Fibroblast of lung (primary cell): ENCODE data around the gene SEMA5A.

Experiments
- CTCF ChIP-seq, 2 donors: IDR thresholded peaks in 1 of 2; conservative IDR thresholded peaks in 1 of 2; 1 replicate in 1 of 2; 2 replicates in 1 of 2; pipeline ENCODE4 v1.5.1; 2011 to 2012; ENCODE audit warnings: low read length in 2 of 2, control low read depth in 1 of 2, inconsistent platforms in 1 of 2, low read depth in 1 of 2, mild to moderate bottlenecking in 1 of 2
- EZH2 ChIP-seq: IDR thresholded peaks from 2 replicates; pipeline ENCODE4 v1.5.1; 2012; ENCODE audit warnings: low read length, control low read depth, mild to moderate bottlenecking; ENCODE audit errors: missing control alignments

GRCh38 chr5:9380109-9380508 is 165.8 kb downstream of the SEMA5A start:
- TF ChIP-seq CTCF (conservative IDR thresholded peaks at IDR 0.05 in 1 of 2, IDR thresholded peaks at IDR 0.05 in 1 of 2; ENCODE audit: low read depth in 1 of 2, low read length in 2 of 2) (no peak), EZH2 (no peak)
